H1 (cell line): ENCODE results near the gene MOV10L1. TPM values are rescaled to one million over a fixed set of nuclear protein-coding genes. Genes with fewer than 3 reads are reported as not detected.

Experiments
- CTCF ChIA-PET: fragments of 300-600 bp; sonication (Branson Sonifier 250); formaldehyde crosslinking; loops from one replicate; lab custom pipeline; 2021; ENCODE audit not compliant: partially characterized antibody; lab: Charles Lee
- POLR2A ChIA-PET: fragments of 300-600 bp; sonication (Branson Sonifier 250); formaldehyde crosslinking; loops from one replicate; lab custom pipeline; 2021; ENCODE audit warnings: inconsistent platforms; ENCODE audit not compliant: partially characterized antibody; lab: Charles Lee
- DNase-seq, 2 experiments: peaks; one replicate each; pipeline versions ENCODE4 v3.0.0 to v3.0.0-alpha.2; 2010 to 2022; ENCODE audit warnings: low spot score in 2 of 2, low read depth in 1 of 2, mixed read lengths in 1 of 2
- FAIRE-seq: peaks from 2 replicates; lab custom pipeline; 2011; peaks lifted over from hg19 to GRCh38; lab: Jason Lieb, UNC
- H2AFZ ChIP-seq: 2 replicates; pipeline ENCODE4 v1.8.1; 2012; ENCODE audit warnings: low read length, inconsistent platforms
- H2AK5ac ChIP-seq: 2 replicates; pipeline ENCODE4 v1.6.1; 2013; ENCODE audit warnings: low read depth, low read length
- H2BK120ac ChIP-seq: replicated peaks from 2 replicates; pipeline ENCODE3; 2013; ENCODE audit warnings: low read depth, low read length, inconsistent platforms
- H2BK12ac ChIP-seq: 2 replicates; pipeline ENCODE4 v1.6.1; 2013; ENCODE audit warnings: low read depth, low read length
- H2BK15ac ChIP-seq: 2 replicates; pipeline ENCODE4 v1.6.1; 2013; ENCODE audit warnings: low read length
- H2BK20ac ChIP-seq: 2 replicates; pipeline ENCODE4 v1.6.1; 2013; ENCODE audit warnings: low read length
- H2BK5ac ChIP-seq: 2 replicates; pipeline ENCODE4 v1.6.1; 2013; ENCODE audit warnings: low read depth, low read length
- H3K14ac ChIP-seq: 2 replicates; pipeline ENCODE4 v1.6.1; 2013; ENCODE audit warnings: inconsistent platforms; ENCODE audit not compliant: insufficient read length
- H3K18ac ChIP-seq: 2 replicates; pipeline ENCODE4 v1.6.1; 2013; ENCODE audit warnings: low read length; ENCODE audit errors: extremely low read depth
- H3K23ac ChIP-seq: 2 replicates; pipeline ENCODE4 v1.6.1; 2013; ENCODE audit warnings: inconsistent platforms; ENCODE audit not compliant: insufficient read length
- H3K23me2 ChIP-seq: 2 replicates; pipeline ENCODE4 v1.6.1; 2013; ENCODE audit warnings: low read depth, low read length
- H3K27ac ChIP-seq: 2 replicates; pipeline ENCODE4 v1.6.1; 2011; ENCODE audit warnings: low read depth, low read length, inconsistent platforms
- H3K27me3 ChIP-seq, 4 experiments: replicated peaks in 1 of 4; 1 replicate in 1 of 4; 2 replicates in 3 of 4; pipeline versions ENCODE4 v1.6.1 to v1.8.1; 2011 to 2013; ENCODE audit warnings: low read length in 3 of 4, mild to moderate bottlenecking in 3 of 4, inconsistent platforms in 2 of 4, mixed read lengths in 2 of 4, moderate library complexity in 1 of 4; ENCODE audit not compliant: control insufficient read depth in 3 of 4, insufficient read depth in 3 of 4; ENCODE audit errors: extremely low read depth in 1 of 4
- H3K36me3 ChIP-seq, 4 experiments: 2 replicates each; pipeline versions ENCODE4 v1.6.1 to v1.8.1; 2011 to 2013; ENCODE audit warnings: mild to moderate bottlenecking in 4 of 4, low read length in 3 of 4, moderate library complexity in 2 of 4, control low read depth in 1 of 4, inconsistent platforms in 1 of 4; ENCODE audit not compliant: insufficient read depth in 4 of 4, control insufficient read depth in 2 of 4
- H3K4ac ChIP-seq: replicated peaks from 2 replicates; pipeline ENCODE3; 2013; ENCODE audit warnings: low read length, low read depth, mixed read lengths, inconsistent platforms; ENCODE audit not compliant: insufficient read length
- H3K4me1 ChIP-seq, 4 experiments: replicated peaks in 1 of 4; 1 replicate in 1 of 4; 2 replicates in 3 of 4; pipeline versions ENCODE4 v1.6.1 to v1.8.1; 2011 to 2013; ENCODE audit warnings: low read length in 3 of 4, inconsistent platforms in 2 of 4, mixed read lengths in 1 of 4; ENCODE audit not compliant: insufficient read depth in 4 of 4, control insufficient read depth in 3 of 4
- H3K4me2 ChIP-seq, 2 experiments: 2 replicates each; pipeline versions ENCODE4 v1.6.1 to v1.8.1; 2011 to 2013; ENCODE audit warnings: low read depth in 2 of 2, low read length in 2 of 2, control low read depth in 1 of 2, inconsistent platforms in 1 of 2, mild to moderate bottlenecking in 1 of 2; ENCODE audit not compliant: insufficient read depth in 1 of 2
- H3K4me3 ChIP-seq, 4 experiments: fragments of 200-600, 300-600 bp in 1 of 4; sonication (generic), shearing (Covaris generic), sonication (Bioruptor Twin) in 1 of 4; 2 replicates each; pipeline versions ENCODE4 v1.5.1 to v1.8.1; 2011 to 2016; ENCODE audit warnings: low read length in 4 of 4, low read depth in 3 of 4, control low read depth in 2 of 4, inconsistent platforms in 2 of 4, mild to moderate bottlenecking in 2 of 4, mixed read lengths in 1 of 4, moderate library complexity in 1 of 4; ENCODE audit not compliant: insufficient read depth in 2 of 4; ENCODE audit errors: extremely low read depth in 1 of 4
- H3K56ac ChIP-seq: replicated peaks from 2 replicates; pipeline ENCODE3; 2013; ENCODE audit warnings: low read depth, mild to moderate bottlenecking, mixed read lengths, low read length, inconsistent platforms; ENCODE audit not compliant: insufficient read length
- H3K79me1 ChIP-seq: 2 replicates; pipeline ENCODE4 v1.6.1; 2013; ENCODE audit warnings: low read depth, low read length, control low read depth
- H3K79me2 ChIP-seq, 2 experiments: 2 replicates each; pipeline versions ENCODE4 v1.6.1 to v1.8.1; 2012 to 2013; ENCODE audit warnings: low read length in 2 of 2, mild to moderate bottlenecking in 2 of 2, inconsistent platforms in 1 of 2; ENCODE audit not compliant: insufficient read depth in 2 of 2, control insufficient read depth in 1 of 2
- H3K9ac ChIP-seq, 4 experiments: replicated peaks in 1 of 4; 1 replicate in 1 of 4; 2 replicates in 3 of 4; pipeline versions ENCODE4 v1.6.1 to v1.8.1; 2011 to 2013; ENCODE audit warnings: low read depth in 3 of 4, low read length in 3 of 4, control low read depth in 2 of 4, mild to moderate bottlenecking in 2 of 4, moderate library complexity in 2 of 4, inconsistent platforms in 1 of 4; ENCODE audit errors: extremely low read depth in 1 of 4
- H3K9me3 ChIP-seq, 2 experiments: 2 replicates each; pipeline versions ENCODE4 v1.6.1 to v1.8.1; 2012 to 2013; ENCODE audit warnings: mild to moderate bottlenecking in 2 of 2, moderate library complexity in 2 of 2, control low read depth in 1 of 2, inconsistent platforms in 1 of 2, low read depth in 1 of 2, low read length in 1 of 2, mixed read lengths in 1 of 2; ENCODE audit not compliant: insufficient read depth in 2 of 2
- H4K20me1 ChIP-seq, 2 experiments: replicated peaks in 1 of 2; 2 replicates each; pipeline versions ENCODE3 to v1.8.1; 2011 to 2013; ENCODE audit warnings: inconsistent platforms in 2 of 2, low read length in 2 of 2, mild to moderate bottlenecking in 1 of 2; ENCODE audit not compliant: insufficient read depth in 2 of 2, control insufficient read depth in 1 of 2
- H4K5ac ChIP-seq: 2 replicates; pipeline ENCODE4 v1.6.1; 2013; ENCODE audit warnings: low read length, low read depth, mixed read lengths, inconsistent platforms; ENCODE audit not compliant: insufficient read length
- H4K8ac ChIP-seq: 2 replicates; pipeline ENCODE4 v1.8.0; 2013; ENCODE audit warnings: mild to moderate bottlenecking, moderate library complexity, low read length, inconsistent platforms; ENCODE audit not compliant: insufficient read depth; ENCODE audit errors: extremely low read depth
- H4K91ac ChIP-seq: replicated peaks from 2 replicates; pipeline ENCODE3; 2013; ENCODE audit warnings: low read length, mixed read lengths, inconsistent platforms; ENCODE audit not compliant: insufficient read length
- ATF3 ChIP-seq: IDR thresholded peaks from 2 replicates; pipeline ENCODE4 v1.6.1; 2011; ENCODE audit warnings: low read depth, mild to moderate bottlenecking, low read length; ENCODE audit not compliant: insufficient read depth
- CBX8 ChIP-seq: fragments of 300-800, 300-1000 bp; sonication (generic); IDR thresholded peaks from 2 replicates; pipeline ENCODE4 v1.7.1; 2016; ENCODE audit warnings: low read depth, low read length, borderline replicate concordance
- CTBP2 ChIP-seq: IDR thresholded peaks from 2 replicates; pipeline ENCODE4 v1.7.0; 2011; ENCODE audit warnings: borderline replicate concordance, mild to moderate bottlenecking, moderate library complexity, mixed read lengths, low read length; ENCODE audit not compliant: insufficient read depth, insufficient read length
- RAD21 ChIP-seq, 2 experiments: IDR thresholded peaks in 1 of 2; conservative IDR thresholded peaks in 1 of 2; 2 replicates each; pipeline ENCODE4 v1.6.1; 2011; ENCODE audit warnings: low read depth in 2 of 2, low read length in 2 of 2, improper control_type of control experiment in 1 of 2, inconsistent platforms in 1 of 2, mild to moderate bottlenecking in 1 of 2, moderate library complexity in 1 of 2
- SIRT6 ChIP-seq: IDR thresholded peaks from one replicate; pipeline ENCODE4 v1.7.1; 2012; ENCODE audit warnings: low read length, inconsistent platforms
- WGBS, 2 experiments: shearing (Covaris generic) in 1 of 2; methylation state at CpG; one replicate each; pipeline versions ENCODE4 v1.1.6 to v1.1.7; 2013 to 2015; ENCODE audit warnings: low lambda C conversion rate in 2 of 2, mixed read lengths in 2 of 2, inconsistent platforms in 1 of 2, low coverage in 1 of 2, missing lambda C conversion rate in 1 of 2; ENCODE audit not compliant: insufficient replicate concordance in 2 of 2, insufficient coverage in 1 of 2, insufficient read length in 1 of 2; ENCODE audit errors: extremely low coverage in 1 of 2, missing lambda C conversion rate in 1 of 2; 5-methylcytosine and 5-hydroxymethylcytosine counted together
- polyA plus RNA-seq, 7 experiments: library from polyadenylated mRNA; depleted of rRNA in 3 of 7; stranded (reverse) in 5 of 7; unstranded in 2 of 7; fragments of >200 nt in 5 of 7; fragments of 200-250 nt in 2 of 7; gene quantifications; 1 replicate in 5 of 7; 2 replicates in 1 of 7; 4 replicates in 1 of 7; pipeline versions ENCODE4 v1.2.1 to v1.2.3, GENCODE V29; 2011 to 2013; ENCODE audit warnings: missing spikeins in 2 of 7, mixed read lengths in 2 of 7
- total RNA-seq: library from RNA; stranded (reverse); fragmentation: NEBNext Ultra II Directional; extraction: Animal tissue kit (Norgen Biotek cat#: 25700); gene quantifications from 2 replicates; pipeline ENCODE4 v1.2.1, GENCODE V29; 2021

The MOV10L1 gene
- total and polyA plus RNA-seq, 2 of the 8 experiments (the other 6 are each of a cell fraction or from before 2014, with no cell fraction given): 0.32 TPM; not detected in 1

GRCh38 chr22:50091092-50091768 is 1.4 kb downstream of the MOV10L1 start:
- no peak overlapping the region for H3K9ac ChIP-seq
- FAIRE-seq (no peak), DNase-seq (no peak)
- no peaks in the 10 kb centered on the region for H3K23me2 ChIP-seq
- H4K5ac ChIP-seq: no peak overlapping the region
- no peak overlapping the region for H2BK15ac ChIP-seq
- H3K36me3 ChIP-seq: no peaks in the 10 kb centered on the region
- H3K4me3 ChIP-seq: no peak overlapping the region
- ChIA-PET CTCF (interaction anchor here (1.1 to 1.5 kb wide), 2 partner anchors 33 to 51 kb away, joined by 3 to 4 read pairs; no protein-coding TSS in a partner anchor), POLR2A (interaction anchor here (1.4 kb wide), 1 partner anchor 10 kb away, joined by 3 read pairs; no protein-coding TSS in a partner anchor)
- no peak overlapping the region for H3K4me2 ChIP-seq
- no peak overlapping the region for H3K18ac ChIP-seq
- H3K23ac ChIP-seq: no peak overlapping the region
- TF ChIP-seq SIRT6: no peak
- TF ChIP-seq CBX8: no peak
- TF ChIP-seq RAD21 (IDR thresholded peaks at IDR 0.05 in 1 of 2, conservative IDR thresholded peaks at IDR 0.05 in 1 of 2; ENCODE audit: low read depth in 2 of 2, low read length in 2 of 2): no peak
- no peak for TF ChIP-seq CTBP2
- TF ChIP-seq ATF3: no peak
- H4K91ac ChIP-seq: no peak overlapping the region
- no peak overlapping the region for H2BK20ac ChIP-seq
- WGBS, 2 experiments: 90% methylated on average over 29 of the region's 29 CpGs; no CpG with 5 or more reads in 1 of the 2 experiments
- no peak overlapping the region for H2BK12ac ChIP-seq
- no peak overlapping the region for H4K8ac ChIP-seq
- no peaks in the 10 kb centered on the region; a peak in 1 of 7 replicates for H3K27me3 ChIP-seq
- H2AK5ac ChIP-seq: no peak overlapping the region
- peaks cover 0 to 2% of the 10 kb centered on the region in 2 experiments for H4K20me1 ChIP-seq
- no peak overlapping the region for H2AFZ ChIP-seq
- H3K4ac ChIP-seq: no peak overlapping the region
- H3K27ac ChIP-seq: no peak overlapping the region
- no peak overlapping the region for H2BK120ac ChIP-seq
- H3K56ac ChIP-seq: no peak overlapping the region
- no peaks in the 10 kb centered on the region for H3K79me1 ChIP-seq
- H3K9me3 ChIP-seq: peaks cover 0 to 7% of the 10 kb centered on the region in 2 experiments; a peak in 1 of 4 replicates
- H3K14ac ChIP-seq: no peak overlapping the region
- no peak overlapping the region for H2BK5ac ChIP-seq
- H3K4me1 ChIP-seq: no peaks in the 10 kb centered on the region
- H3K79me2 ChIP-seq: no peaks in the 10 kb centered on the region
